Gastrocnemius medialis (tissue), 4 donors: ENCODE data around the gene SIT1. TPM values are rescaled to one million over a fixed set of nuclear protein-coding genes. Genes with fewer than 3 reads are reported as not detected.
A peak's percentile ranks its signal among the peaks of the same experiment; 100 is the strongest.

Source experiments
- ATAC-seq, 2 donors: fragments of 150-250 bp; one replicate each; pipeline ENCODE4 v1.9.1; 2016
- DNase-seq, 2 donors: peaks; one replicate each; pipeline ENCODE4 v3.0.0-alpha.2; 2019
- H3K27ac ChIP-seq, 4 donors: fragments of 200-600 bp; sonication (generic); 1 replicate in 1 of 4; 2 replicates in 3 of 4; pipeline ENCODE4 v1.5.1; 2016 to 2018; ENCODE audit warnings: mild to moderate bottlenecking in 2 of 4, moderate library complexity in 1 of 4
- H3K27me3 ChIP-seq, 3 donors: fragments of 200-600 bp; sonication (generic) in 2 of 3; 1 replicate in 1 of 3; 2 replicates in 2 of 3; pipeline versions ENCODE4 v1.5.1 to v1.6.0; 2016 to 2019; ENCODE audit warnings: mild to moderate bottlenecking in 1 of 3, moderate library complexity in 1 of 3
- H3K36me3 ChIP-seq, 2 donors: fragments of 200-600 bp; sonication (generic) in 1 of 2; one replicate each; pipeline ENCODE4 v1.5.1; 2017 to 2018
- H3K4me1 ChIP-seq, 2 donors: fragments of 200-600 bp; sonication (generic) in 1 of 2; one replicate each; pipeline ENCODE4 v1.5.1; 2016 to 2017; ENCODE audit warnings: mild to moderate bottlenecking in 2 of 2
- H3K4me3 ChIP-seq, 4 donors: fragments of 200-600 bp; sonication (generic) in 3 of 4; 1 replicate in 1 of 4; 2 replicates in 3 of 4; pipeline ENCODE4 v1.5.1; 2016 to 2019; ENCODE audit warnings: mild to moderate bottlenecking in 2 of 4
- H3K9me3 ChIP-seq, 3 donors: fragments of 200-600 bp; sonication (generic) in 2 of 3; 1 replicate in 1 of 3; 2 replicates in 2 of 3; pipeline ENCODE4 v1.5.1; 2016 to 2019
- POLR2A ChIP-seq, 2 donors: fragments of 450-650 bp; IDR thresholded peaks; one replicate each; pipeline ENCODE4 v1.6.1; 2017; ENCODE audit warnings: antibody characterized with exemption in 2 of 2, mild to moderate bottlenecking in 2 of 2, moderate library complexity in 2 of 2
- in situ Hi-C, 4 donors: fragments of 200-750 bp; cut with MboI; loops; one replicate each; pipeline versions ENCODE4 v1.15.0 to v1.8.0; 2017; ENCODE audit warnings: low sequenced_read_pairs in 4 of 4
- intact Hi-C: fragments of 100-400 bp; cut with DNase I; formaldehyde crosslinking; loops from one replicate; pipeline ENCODE4 v1.15.1; 2023; ENCODE audit warnings: low total_unique reads
- total RNA-seq, 4 donors: library from RNA; depleted of rRNA; stranded (reverse); fragments of >200 nt; gene quantifications; one replicate each; pipeline versions ENCODE4 v1.1.0 to v1.2.3, GENCODE V29; 2016
- TF ChIP-seq, protein P1 (sequence below), 5 experiments: fragments of 450-650 bp in 3 of 5; fragments of 200-600 bp in 2 of 5; sonication (generic) in 2 of 5; IDR thresholded peaks in 4 of 5; conservative IDR thresholded peaks in 1 of 5; 1 replicate in 4 of 5; 2 replicates in 1 of 5; pipeline ENCODE4 v1.5.1; 2016 to 2019; ENCODE audit warnings: antibody characterized with exemption in 5 of 5, mild to moderate bottlenecking in 3 of 5, moderate library complexity in 3 of 5

The SIT1 gene
- total RNA-seq, 4 donors from 2014 or later = not detected

DNA sequence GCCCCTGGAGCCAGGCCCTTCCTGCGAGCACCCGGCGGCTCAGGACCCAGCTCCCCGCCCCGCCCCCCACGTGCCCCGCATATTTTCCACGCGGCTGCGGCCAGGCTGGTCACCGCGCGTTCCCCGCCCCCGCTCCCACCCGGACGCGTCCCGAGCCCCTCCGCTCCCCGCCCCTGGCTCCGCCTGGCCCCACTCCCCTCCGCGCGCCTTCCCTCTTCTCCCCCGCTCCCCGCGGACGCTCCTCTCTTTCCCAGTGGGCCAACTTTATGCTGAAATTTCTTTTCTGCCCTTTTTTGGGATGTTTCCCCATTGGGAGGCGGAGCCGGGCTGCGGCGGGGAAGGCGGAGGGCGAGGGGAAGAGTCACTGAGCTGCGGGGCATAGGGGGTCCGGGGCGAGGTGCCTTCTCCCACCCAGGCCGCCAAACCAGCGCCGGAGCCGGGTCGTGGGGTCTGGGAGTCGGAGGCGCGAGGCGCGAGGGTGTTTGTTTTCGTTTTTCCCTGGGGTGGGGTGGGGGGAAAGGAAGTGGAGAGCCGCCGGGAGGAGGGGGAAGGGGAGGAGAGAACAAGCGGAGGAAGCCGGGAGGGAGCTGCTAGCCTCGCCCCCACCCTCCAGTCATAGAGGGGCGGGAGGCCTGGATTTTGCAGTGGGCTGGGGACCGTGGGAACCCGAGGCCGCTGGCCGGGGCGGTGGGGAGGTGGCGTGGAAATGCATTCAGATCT is 40.0 kb upstream of the SIT1 start:
- ATAC-seq = peak; percentile 21 to 32
- DNase-seq = peak; percentile 56 to 75
- H3K36me3 ChIP-seq = peaks cover 0 to under 1% of the 10 kb centered on the region in 2 donors
- no peaks in the 10 kb centered on the region for H3K9me3 ChIP-seq
- intact Hi-C loops = loop anchor here (1.0 to 2.0 kb wide), 4 partner anchors 32 to 86 kb away; partner anchors contain the start of genes CCDC107, CREB3, RMRP and TLN1
- H3K27me3 ChIP-seq = no peaks in the 10 kb centered on the region
- H3K27ac ChIP-seq = peak overlapping the region; percentile 97 to 99 (median 98)
- in situ Hi-C loops = loop anchor here in 1 of 4 donors (10.0 kb wide), 1 partner anchor 46 kb away; no protein-coding TSS in a partner anchor
- H3K4me1 ChIP-seq = peaks cover 34 to 36% of the 10 kb centered on the region in 2 donors
- TF ChIP-seq POLR2A (IDR thresholded peaks at IDR 0.05) = peak; percentile 21 to 25
- TF ChIP-seq, protein P1, sequence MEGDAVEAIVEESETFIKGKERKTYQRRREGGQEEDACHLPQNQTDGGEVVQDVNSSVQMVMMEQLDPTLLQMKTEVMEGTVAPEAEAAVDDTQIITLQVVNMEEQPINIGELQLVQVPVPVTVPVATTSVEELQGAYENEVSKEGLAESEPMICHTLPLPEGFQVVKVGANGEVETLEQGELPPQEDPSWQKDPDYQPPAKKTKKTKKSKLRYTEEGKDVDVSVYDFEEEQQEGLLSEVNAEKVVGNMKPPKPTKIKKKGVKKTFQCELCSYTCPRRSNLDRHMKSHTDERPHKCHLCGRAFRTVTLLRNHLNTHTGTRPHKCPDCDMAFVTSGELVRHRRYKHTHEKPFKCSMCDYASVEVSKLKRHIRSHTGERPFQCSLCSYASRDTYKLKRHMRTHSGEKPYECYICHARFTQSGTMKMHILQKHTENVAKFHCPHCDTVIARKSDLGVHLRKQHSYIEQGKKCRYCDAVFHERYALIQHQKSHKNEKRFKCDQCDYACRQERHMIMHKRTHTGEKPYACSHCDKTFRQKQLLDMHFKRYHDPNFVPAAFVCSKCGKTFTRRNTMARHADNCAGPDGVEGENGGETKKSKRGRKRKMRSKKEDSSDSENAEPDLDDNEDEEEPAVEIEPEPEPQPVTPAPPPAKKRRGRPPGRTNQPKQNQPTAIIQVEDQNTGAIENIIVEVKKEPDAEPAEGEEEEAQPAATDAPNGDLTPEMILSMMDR (IDR thresholded peaks at IDR 0.05 in 4 of 5, conservative IDR thresholded peaks at IDR 0.05 in 1 of 5) = no peak
- H3K4me3 ChIP-seq = peak overlapping the region; percentile 77 to 96 (median 87)

DNA sequence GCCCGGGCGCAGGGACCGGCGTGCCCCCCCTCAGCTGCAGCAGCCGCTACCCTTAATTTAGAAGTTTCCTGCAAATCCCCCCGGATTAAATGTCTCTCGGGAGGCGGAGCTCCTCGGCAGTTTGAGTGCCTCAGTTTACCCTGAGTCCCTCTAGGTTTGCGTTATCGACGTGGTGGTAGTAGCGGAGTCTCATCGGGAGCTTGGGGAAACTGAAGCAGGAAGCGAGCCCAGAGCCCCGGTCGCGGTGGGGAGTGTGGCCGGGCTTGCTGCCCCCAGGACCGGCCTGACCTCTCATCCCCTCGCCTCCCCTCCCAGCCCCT is 39.5 kb upstream of the SIT1 start:
- peak overlapping the region; percentile 77 to 96 (median 87) for H3K4me3 ChIP-seq
- H3K27ac ChIP-seq = peak overlapping the region; percentile 97 to 99 (median 98)
- no peaks in the 10 kb centered on the region for H3K27me3 ChIP-seq
- in situ Hi-C loops (loop anchor here in 1 of 4 donors (10.0 kb wide), 1 partner anchor 45 kb away; no protein-coding TSS in a partner anchor), intact Hi-C loops (loop anchor here (1.0 to 2.0 kb wide), 3 partner anchors 32 to 86 kb away; partner anchors contain the start of genes CCDC107, CREB3, RMRP and TLN1)
- no peak for ATAC-seq
- H3K9me3 ChIP-seq = no peaks in the 10 kb centered on the region
- TF ChIP-seq, protein P1 (IDR thresholded peaks at IDR 0.05 in 4 of 5, conservative IDR thresholded peaks at IDR 0.05 in 1 of 5) = no peak
- no peak for TF ChIP-seq POLR2A (IDR thresholded peaks at IDR 0.05)
- peaks cover 40 to 41% of the 10 kb centered on the region in 2 donors for H3K4me1 ChIP-seq
- H3K36me3 ChIP-seq = peaks cover 0 to 6% of the 10 kb centered on the region in 2 donors
- peak in 1 of 2 donors; percentile 43 for DNase-seq

DNA sequence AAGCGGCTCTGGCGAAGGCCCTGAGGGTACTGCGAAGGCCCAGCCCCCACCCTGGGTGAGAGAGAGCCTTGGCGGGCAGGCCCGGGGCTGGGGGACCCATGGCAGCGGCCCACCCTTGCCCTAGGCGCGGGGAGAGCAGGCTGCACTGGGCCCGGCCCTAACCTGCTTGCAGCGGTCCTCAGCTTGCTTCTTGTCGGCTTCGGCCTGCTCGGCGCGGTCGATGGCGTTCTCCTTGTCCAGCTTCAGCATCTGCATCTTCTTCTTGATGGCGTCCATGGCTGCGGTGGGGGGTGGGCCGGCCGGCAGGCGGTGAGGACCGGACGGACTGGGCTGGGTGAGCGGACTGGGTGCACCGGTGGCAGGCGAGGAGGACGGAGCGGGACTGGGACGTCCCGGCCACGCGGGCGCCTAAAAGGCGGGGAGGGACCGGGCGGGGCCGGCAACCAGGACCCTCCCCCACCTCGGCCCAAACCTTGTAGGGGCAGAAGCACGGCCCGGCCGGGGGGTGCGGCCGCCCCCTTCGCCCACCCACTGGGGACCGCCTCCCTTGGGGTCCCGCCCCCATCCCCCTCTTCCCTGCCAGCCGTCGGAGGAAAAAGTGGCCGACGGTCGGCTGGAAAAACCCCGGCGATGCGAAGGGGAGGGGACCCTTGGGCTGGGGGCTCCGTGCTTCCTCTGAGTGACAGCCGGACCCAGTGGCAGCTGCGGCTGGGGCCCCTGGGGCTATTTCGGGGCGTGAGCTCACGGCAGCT is 39.0 kb upstream of the SIT1 start, which contains the start of gene TPM2:
TSS of gene TPM2 (minus strand) at position 384 of the 752 bp plus-strand sequence. CDS start at position 276, 108 bp downstream.
- H3K27ac ChIP-seq = peak within 1 kb of the TSS; percentile 97 to 99 (median 98)
- peaks cover 0 to 11% of the 10 kb centered on the region in 2 donors for H3K36me3 ChIP-seq
- DNase-seq (peak; percentile 51 to 78), ATAC-seq (peak; percentile 30)
- in situ Hi-C loops (loop anchor here in 1 of 4 donors (10.0 kb wide), 1 partner anchor 45 kb away; no protein-coding TSS in a partner anchor), intact Hi-C loops (loop anchor here (1.0 to 5.0 kb wide), 5 partner anchors 31 to 697 kb away; partner anchors contain the start of genes CCDC107, CREB3, RMRP and TLN1)
- H3K4me1 ChIP-seq = peaks cover 40 to 45% of the 10 kb centered on the region in 2 donors
- TF ChIP-seq, protein P1 (IDR thresholded peaks at IDR 0.05 in 4 of 5, conservative IDR thresholded peaks at IDR 0.05 in 1 of 5) = no peak
- TF ChIP-seq POLR2A (IDR thresholded peaks at IDR 0.05) = peak; percentile 59 to 85
- H3K9me3 ChIP-seq = no peaks in the 10 kb centered on the region
- H3K4me3 ChIP-seq = peak within 1 kb of the TSS; percentile 77 to 96 (median 87)
- no peaks in the 10 kb centered on the region for H3K27me3 ChIP-seq
